ENCODE data around the gene DNAI2.

GRCh38 chr17:74355065-74355464 lies 81.0 kb downstream of the DNAI2 start:
- TF ChIP-seq TAF1 (IDR thresholded peaks at IDR 0.05; ENCODE audit: low read depth, low read length): no peak
- TF ChIP-seq POLR2A (IDR thresholded peaks at IDR 0.05; ENCODE audit: low read depth, low read length): no peak
